HG02943 (cell line): Measurements from ENCODE around the gene CLEC1A.
"Not testable (repeated sequence)": the region's sequence is repeated elsewhere in the genome, so short reads cannot be mapped to it uniquely, and the experiment has no call there.

ENCODE experiments used
- ATAC-seq: cut with Tn5 transposase; IDR thresholded peaks from one replicate; pipeline ENCODE4 v1.9.1; 2021; ENCODE audit warnings: mild to moderate bottlenecking, low read depth, moderate library complexity; ENCODE audit not compliant: unreplicated experiment

CLEC1A gene

DNA sequence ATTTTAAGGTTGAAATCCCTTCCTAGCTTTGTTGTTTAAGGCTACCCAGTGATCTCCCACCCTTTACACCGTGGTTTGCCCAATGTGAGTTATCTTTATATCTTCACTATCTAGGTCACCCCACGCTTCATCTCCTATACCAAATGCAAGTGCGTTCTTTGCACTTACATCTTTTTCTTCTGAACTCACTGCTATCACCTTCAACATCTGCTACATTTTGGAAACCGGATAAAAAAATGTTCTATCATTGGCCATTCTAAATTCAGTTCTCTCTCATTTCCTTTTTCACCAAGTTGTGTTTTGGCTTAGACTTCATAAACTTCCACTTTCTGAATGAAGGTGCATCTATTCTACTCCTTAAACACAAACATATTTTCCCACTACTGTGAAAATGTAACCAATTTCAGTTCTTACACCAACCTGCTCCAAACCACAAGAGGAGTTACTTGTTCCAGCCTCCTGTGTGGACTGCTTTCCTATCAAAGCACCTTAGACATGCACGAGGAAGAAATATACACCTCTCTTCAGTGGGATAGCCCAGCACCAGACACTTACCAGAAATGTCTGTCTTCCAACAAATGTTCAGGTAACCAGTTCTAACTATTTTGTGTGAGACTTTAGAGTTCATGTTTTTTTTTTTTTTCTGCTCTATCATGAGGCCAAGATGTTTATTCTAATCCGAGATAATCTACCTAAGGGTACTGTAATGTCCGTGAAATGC, 46.4 kb downstream of the CLEC1A start:
- no peak for ATAC-seq

DNA sequence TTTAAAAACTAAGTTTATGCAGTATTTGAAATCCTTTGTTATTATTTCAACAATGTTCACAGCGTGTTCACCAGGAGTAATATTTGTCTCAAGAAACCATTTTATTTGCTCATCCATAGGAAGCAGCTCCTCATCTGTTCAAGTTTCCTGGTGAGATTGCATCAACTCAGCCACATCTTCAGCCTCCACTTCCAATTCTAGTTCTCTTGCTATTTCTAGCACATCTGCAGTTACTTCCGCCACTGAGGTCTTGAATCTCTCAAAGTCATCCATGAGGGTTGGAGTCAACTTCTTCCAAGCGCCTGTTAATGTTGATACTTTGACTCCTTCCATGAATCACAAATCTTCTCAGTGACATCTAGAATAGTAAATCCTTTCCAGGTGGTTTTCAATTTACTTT, 50.3 kb downstream of the CLEC1A start:
- ATAC-seq: no peak

DNA sequence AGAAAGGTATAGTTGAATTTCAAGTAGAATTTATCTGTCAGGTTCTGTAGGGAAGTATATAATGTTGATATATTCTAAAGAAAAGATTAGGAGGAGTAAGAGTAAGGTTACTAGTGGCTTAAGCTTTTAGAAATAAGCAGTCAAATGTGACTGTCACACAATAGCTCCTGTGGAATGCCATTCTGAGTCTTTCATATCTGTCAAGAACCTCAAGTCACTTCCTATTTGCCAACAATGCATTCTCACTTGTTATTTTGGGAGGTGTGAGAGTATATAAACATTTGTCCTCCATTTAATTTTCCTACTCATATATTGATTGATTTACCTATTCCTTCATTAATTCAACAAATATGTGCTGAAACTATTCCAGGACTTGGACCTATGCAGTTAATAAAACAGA, 56.6 kb downstream of the CLEC1A start:
- ATAC-seq: no peak

DNA sequence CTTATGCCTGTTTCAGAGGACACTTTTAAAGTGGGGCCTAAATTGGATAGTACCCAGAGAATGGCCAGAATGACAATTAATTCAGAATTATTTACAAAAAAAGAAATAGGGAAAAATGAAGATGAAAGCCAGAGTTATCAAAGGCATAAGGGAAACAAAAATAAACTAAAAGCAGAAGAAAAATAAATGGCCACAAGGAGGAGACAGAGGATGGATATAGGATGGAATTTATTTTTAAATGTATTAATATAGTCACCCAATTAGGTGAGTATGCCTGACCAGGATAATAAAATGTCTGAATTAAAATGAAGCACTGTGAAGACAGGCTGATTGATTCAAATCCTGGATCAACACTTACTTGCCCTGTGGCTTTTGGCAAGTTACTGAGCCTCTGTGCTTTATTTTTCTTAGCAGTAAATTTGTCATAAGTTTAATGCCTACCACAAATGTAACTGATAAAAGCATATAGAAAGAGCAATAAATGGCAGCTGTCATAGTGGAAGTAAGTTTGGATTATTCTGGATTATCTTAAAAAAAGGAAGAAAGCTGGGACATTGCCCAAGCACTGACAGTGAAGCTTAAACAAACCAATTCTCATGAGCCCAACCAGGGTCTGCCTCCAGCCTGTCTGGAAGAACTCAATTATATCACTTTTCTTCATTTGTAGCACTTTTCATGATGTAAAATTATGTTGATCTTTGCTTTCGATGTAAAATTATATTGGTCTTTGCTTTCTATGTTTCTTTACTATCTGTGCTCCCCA, 64.8 kb downstream of the CLEC1A start:
- no peak for ATAC-seq

DNA sequence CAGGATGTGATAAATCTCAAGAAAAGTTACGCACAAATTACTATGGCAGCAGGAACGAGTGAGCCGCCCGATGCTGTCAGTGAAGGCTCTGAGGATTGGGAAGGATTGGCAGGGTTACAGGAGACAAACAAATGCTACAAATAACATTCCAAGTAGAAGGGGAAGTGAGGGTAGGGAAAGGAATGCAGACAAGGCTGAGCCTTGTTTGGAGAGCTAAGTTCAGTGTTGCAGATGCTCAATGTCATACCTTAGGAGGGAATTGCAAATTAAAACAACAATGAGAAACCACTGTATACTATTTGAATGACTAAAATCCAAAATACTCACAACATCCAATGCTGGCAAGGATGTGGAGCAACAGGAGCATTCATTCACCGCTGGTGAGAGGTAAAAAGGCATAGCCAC, 67.0 kb downstream of the CLEC1A start:
- ATAC-seq: no peak

DNA sequence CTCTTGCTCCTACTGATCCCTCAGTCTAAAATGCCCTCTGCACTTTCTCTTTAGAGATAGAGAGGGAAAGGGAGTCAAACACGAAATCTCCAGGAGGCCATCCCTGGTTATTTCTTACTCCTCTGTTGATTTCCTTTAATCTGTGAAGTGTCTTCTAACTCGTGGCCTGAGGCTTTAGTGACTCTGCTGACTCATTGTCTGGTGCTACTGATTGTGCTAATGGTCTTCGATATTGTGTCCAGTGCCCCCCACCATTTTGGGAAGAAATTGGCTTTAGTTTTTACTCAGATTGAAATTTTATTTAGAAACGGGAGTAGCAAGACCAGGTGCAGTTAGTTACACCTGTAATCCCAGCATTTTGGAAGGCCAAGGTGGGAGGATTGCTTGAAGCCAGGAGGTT, 67.5 kb downstream of the CLEC1A start:
- no peak for ATAC-seq

DNA sequence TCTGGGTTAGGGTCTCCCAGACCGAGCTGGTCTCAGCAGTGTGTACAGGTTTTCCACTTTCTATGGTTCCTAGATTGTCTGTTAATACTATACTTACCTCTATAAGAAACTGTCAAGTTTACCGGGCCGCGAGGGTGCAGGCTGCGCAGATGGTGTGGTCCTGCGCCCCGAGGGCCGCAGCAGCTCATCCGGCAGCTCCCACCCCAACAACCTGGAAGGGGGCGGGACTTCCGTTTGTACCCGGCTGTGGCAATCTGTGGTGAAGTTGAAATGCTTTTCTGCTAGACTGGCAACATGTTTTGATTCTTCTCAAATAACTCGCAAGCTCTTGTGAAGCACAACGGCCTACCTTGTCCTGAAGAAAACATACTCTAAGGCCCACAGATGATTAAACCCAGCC, 68.3 kb downstream of the CLEC1A start, which contains the start of gene CLEC9A:
TSS of gene CLEC9A (plus strand) at position 237 of the 400 bp plus-strand sequence. CDS start 22,006 bp downstream, outside the sequence.
- ATAC-seq: no peak

DNA sequence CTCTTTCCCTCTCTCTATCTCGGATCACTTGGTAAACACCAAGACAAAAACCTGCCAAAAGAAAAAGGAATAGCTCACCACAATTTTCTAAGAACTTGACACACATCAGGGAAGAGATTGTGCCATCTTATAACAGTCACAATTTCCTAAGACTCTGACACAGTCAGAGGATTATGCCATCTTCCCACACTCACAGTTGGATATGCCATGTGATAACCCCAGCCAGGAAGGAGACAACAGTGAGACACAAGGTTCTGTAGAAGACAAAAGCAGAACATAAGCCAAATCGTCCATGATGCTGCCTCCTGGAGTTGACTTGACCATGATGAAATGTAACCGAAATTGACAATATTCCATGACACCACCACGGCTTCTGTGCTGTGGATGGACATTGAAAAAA, 71.1 kb downstream of the CLEC1A start:
- ATAC-seq: no peak

DNA sequence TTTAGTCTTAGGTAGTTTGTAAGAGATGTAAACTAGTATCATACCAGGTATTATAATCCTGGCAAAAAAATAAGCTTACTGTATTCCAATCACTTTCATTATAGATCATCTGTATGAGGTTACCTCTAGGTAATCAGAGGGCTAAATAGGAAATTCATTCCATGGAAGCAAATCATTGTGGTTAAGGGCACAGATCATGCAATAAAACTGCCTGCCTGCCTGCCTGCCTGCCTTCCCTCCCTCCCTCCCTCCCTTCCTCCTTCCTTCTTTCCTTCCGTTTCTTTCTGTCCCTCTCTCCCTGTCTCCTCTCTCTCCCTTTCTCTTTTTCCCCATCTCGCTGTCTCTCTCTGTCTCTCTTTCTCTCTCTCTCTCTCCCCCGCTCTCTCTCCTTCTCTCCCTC, 71.5 kb downstream of the CLEC1A start:
- no peak for ATAC-seq

DNA sequence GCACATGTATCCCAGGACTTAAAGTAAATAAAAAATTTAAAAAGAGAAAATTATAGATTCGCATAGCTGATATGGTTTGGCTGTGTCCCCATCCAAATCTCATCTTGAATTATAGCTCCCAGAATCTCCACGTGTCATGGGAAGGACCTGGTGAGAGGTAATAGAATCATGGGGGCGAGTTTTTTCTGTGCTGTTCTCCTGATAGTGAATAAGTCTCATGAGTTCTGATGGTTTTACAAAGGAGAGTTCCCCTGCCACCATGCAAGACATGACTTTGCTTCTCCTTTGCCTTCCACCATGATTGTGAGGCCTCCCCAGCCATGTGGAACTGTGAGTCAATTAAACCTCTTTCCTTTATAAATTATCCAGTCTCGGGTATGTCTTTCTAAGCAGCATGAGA, 72.1 kb downstream of the CLEC1A start:
- not testable (repeated sequence) for ATAC-seq

DNA sequence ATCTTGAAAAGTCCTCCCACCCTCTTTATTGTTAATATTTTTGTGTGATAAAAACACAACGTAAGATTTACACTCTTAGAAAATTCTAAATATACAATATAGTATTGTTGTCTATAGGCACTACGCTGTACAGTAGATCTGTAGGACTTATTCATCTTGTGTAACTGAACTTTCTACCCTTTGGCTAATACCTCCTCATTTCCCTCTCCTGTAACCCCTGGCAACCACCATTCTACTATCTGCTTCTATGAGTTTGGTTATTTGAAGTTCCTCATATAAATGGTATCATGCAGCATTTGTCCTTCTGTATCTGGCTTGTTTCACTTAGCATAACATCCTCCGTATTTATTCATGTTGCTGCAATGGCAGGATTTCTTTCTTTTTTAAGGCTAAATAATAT, 73.5 kb downstream of the CLEC1A start:
- no peak for ATAC-seq

DNA sequence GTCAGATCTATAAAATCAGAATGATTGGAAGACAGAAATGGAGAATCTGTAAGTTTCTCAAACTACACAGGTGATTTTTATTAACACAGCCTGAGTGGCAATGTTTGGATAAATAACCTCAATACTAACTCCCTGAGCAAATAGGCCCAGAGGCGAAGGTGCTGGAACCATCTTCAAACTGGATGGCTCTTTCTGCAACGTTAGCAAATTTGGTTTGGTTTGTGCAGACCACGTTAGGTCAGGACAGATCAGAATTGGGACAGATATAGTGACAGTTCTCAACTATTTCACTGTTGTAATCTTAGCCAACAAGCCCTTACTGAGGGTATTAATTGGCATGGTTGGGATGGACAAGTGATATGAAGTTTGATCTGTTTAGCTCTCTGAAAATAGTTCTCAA, 77.4 kb downstream of the CLEC1A start:
- ATAC-seq: no peak
